PC-3 (cell line): Measurements from ENCODE around the gene PSMD7. TPM values are rescaled to one million over a fixed set of nuclear protein-coding genes. Genes with fewer than 3 reads are reported as not detected.

Experiments
- ATAC-seq: fragments of 200-7000 bp; cut with Tn5 transposase; 2 replicates; pipeline ENCODE4 v1.9.1; 2020; ENCODE audit warnings: mild to moderate bottlenecking, moderate library complexity
- BruUV-seq: library from RNA; stranded (reverse); fragments of 400-500 nt; replicated peaks from 2 replicates; lab custom pipeline; 2021; lab: Mats Ljungman, UMichigan
- CTCF ChIA-PET: fragments of 300-600 bp; sonication (Branson Sonifier 250); formaldehyde crosslinking; loops from one replicate; lab custom pipeline; 2022; ENCODE audit warnings: antibody characterized with exemption; lab: Charles Lee
- POLR2A ChIA-PET: fragments of 300-600 bp; sonication (Branson Sonifier 250); formaldehyde crosslinking; loops from one replicate; lab custom pipeline; 2022; ENCODE audit warnings: antibody characterized with exemption; ENCODE audit not compliant: unreplicated experiment; lab: Charles Lee
- DNase-seq: peaks from one replicate; pipeline ENCODE4 v3.0.0-alpha.2; 2015
- H2AFZ ChIP-seq: fragments of 300-600 bp; sonication (generic); 2 replicates; pipeline ENCODE4 v1.6.0; 2016; ENCODE audit warnings: antibody characterized with exemption, low read length
- H3F3A ChIP-seq: fragments of 300-600 bp; sonication (generic); one replicate; pipeline ENCODE4 v1.6.0; 2017; ENCODE audit warnings: antibody characterized with exemption, low read length, control low read depth, mild to moderate bottlenecking; ENCODE audit not compliant: unreplicated experiment
- H3K27ac ChIP-seq: fragments of 300-600 bp; sonication (generic); 2 replicates; pipeline ENCODE4 v1.5.1; 2016; ENCODE audit warnings: mild to moderate bottlenecking, low read length
- H3K27me3 ChIP-seq: fragments of 300-600 bp; sonication (generic); 2 replicates; pipeline ENCODE4 v1.6.1; 2016; ENCODE audit warnings: low read length, mixed read lengths
- H3K36me3 ChIP-seq: fragments of 300-600 bp; sonication (generic); 2 replicates; pipeline ENCODE4 v1.6.1; 2016; ENCODE audit warnings: low read depth, mixed run types, low read length, mixed read lengths
- H3K4me1 ChIP-seq: fragments of 300-600 bp; sonication (generic); 2 replicates; pipeline ENCODE4 v1.5.1; 2016; ENCODE audit warnings: low read length; ENCODE audit not compliant: insufficient read depth
- H3K4me2 ChIP-seq: fragments of 300-600 bp; sonication (generic); 2 replicates; pipeline ENCODE4 v1.6.0; 2016; ENCODE audit warnings: low read length
- H3K4me3 ChIP-seq: fragments of 300-600 bp; sonication (generic); 2 replicates; pipeline ENCODE4 v1.5.1; 2016; ENCODE audit warnings: mild to moderate bottlenecking, low read length, mixed read lengths
- H3K79me2 ChIP-seq: fragments of 300-600 bp; sonication (generic); 2 replicates; pipeline ENCODE4 v1.6.1; 2017; ENCODE audit warnings: low read length, mixed read lengths
- H3K9ac ChIP-seq: fragments of 300-600 bp; sonication (generic); 2 replicates; pipeline ENCODE4 v1.6.0; 2016; ENCODE audit warnings: mild to moderate bottlenecking, low read length
- H3K9me2 ChIP-seq: fragments of 300-600 bp; sonication (generic); replicated peaks from 2 replicates; pipeline ENCODE4 v1.6.1; 2016; ENCODE audit warnings: mixed run types, low read length, mixed read lengths
- H3K9me3 ChIP-seq: fragments of 300-600 bp; sonication (generic); 2 replicates; pipeline ENCODE4 v1.6.1; 2016; ENCODE audit warnings: low read length, mixed read lengths
- H4K20me1 ChIP-seq: fragments of 300-600 bp; sonication (generic); 2 replicates; pipeline ENCODE4 v1.6.1; 2016; ENCODE audit warnings: low read length, mixed read lengths
- CTCF ChIP-seq: fragments of 300-600 bp; sonication (generic); conservative IDR thresholded peaks from 2 replicates; pipeline ENCODE4 v1.5.1; 2017; ENCODE audit warnings: antibody characterized with exemption, low read depth, mild to moderate bottlenecking, low read length
- EZH2 ChIP-seq: fragments of 300-600 bp; sonication (generic); IDR thresholded peaks from one replicate; pipeline ENCODE4 v1.6.1; 2017; ENCODE audit warnings: antibody characterized with exemption, mild to moderate bottlenecking, low read length; ENCODE audit not compliant: unreplicated experiment
- EZH2phosphoT487 ChIP-seq: fragments of 300-600 bp; sonication (generic); IDR thresholded peaks from 2 replicates; pipeline ENCODE4 v1.6.1; 2018; ENCODE audit warnings: mild to moderate bottlenecking, antibody characterized with exemption, low read length, borderline replicate concordance
- intact Hi-C: fragments of 100-400 bp; cut with micrococcal nuclease; formaldehyde crosslinking; loops from 2 replicates; pipeline ENCODE4 v1.9.0; 2023
- total RNA-seq: library from RNA; depleted of rRNA; stranded (reverse); fragments of >200 nt; gene quantifications from 2 replicates; pipeline ENCODE4 v1.2.3, GENCODE V29; 2014

PSMD7 gene
- total RNA-seq, 1 experiment from 2014 or later = 70.3 TPM

- TF ChIP-seq CTCF (peak; percentile 70), EZH2 (no peak), EZH2phosphoT487 (no peak)
- no peak overlapping the region for H3K4me3 ChIP-seq
- H3K9me3 ChIP-seq = no peaks in the 10 kb centered on the region
- POLR2A ChIA-PET = no interaction called here
- H3K27me3 ChIP-seq = no peaks in the 10 kb centered on the region
- H3K36me3 ChIP-seq = peaks cover 14% of the 10 kb centered on the region
- DNase-seq (peak; percentile 55), ATAC-seq (peak; percentile 48)
- H3K9ac ChIP-seq = no peak overlapping the region
- no peaks in the 10 kb centered on the region for H3K9me2 ChIP-seq
- H4K20me1 ChIP-seq = 0 out of 2 replicates have a peak, but pooled peaks cover 4% of the 10 kb centered on the region
- no peak overlapping the region for H2AFZ ChIP-seq
- no TSS peak for BruUV-seq
- H3K79me2 ChIP-seq = no peaks in the 10 kb centered on the region
- CTCF ChIA-PET = no interaction called here
- no peaks in the 10 kb centered on the region for H3F3A ChIP-seq
- H3K4me2 ChIP-seq = no peak overlapping the region
- intact Hi-C loops = no loop called here
- no peak overlapping the region for H3K27ac ChIP-seq
- H3K4me1 ChIP-seq = no peaks in the 10 kb centered on the region
Measured at GRCh38 chr16:74309789-74310781, 13.5 kb downstream of the PSMD7 start.

GRCh38 chr16:74315059-74315458 is 18.4 kb downstream of the PSMD7 start:
- CTCF ChIA-PET = no interaction called here
- Histone ChIP-seq H3K4me1 (no peaks in the 10 kb centered on the region), H3F3A (no peaks in the 10 kb centered on the region), H3K27ac (no peak overlapping the region), H3K9ac (no peak overlapping the region), H3K4me2 (no peak overlapping the region), H3K79me2 (no peaks in the 10 kb centered on the region), H4K20me1 (no peaks in the 10 kb centered on the region), H3K27me3 (no peaks in the 10 kb centered on the region), H3K9me3 (no peaks in the 10 kb centered on the region), H3K4me3 (no peak overlapping the region), H3K9me2 (no peaks in the 10 kb centered on the region), H3K36me3 (no peaks in the 10 kb centered on the region), H2AFZ (no peak overlapping the region)
- POLR2A ChIA-PET = no interaction called here
- no TSS peak for BruUV-seq
- ATAC-seq (no peak), DNase-seq (no peak)
- TF ChIP-seq EZH2 (no peak), EZH2phosphoT487 (no peak), CTCF (no peak)
- intact Hi-C loops = no loop called here

- BruUV-seq = no TSS peak
- POLR2A ChIA-PET = no interaction called here
- Histone ChIP-seq H2AFZ (no peak overlapping the region), H3K27me3 (no peaks in the 10 kb centered on the region), H3K79me2 (no peaks in the 10 kb centered on the region), H3K4me2 (no peak overlapping the region), H3K27ac (no peak overlapping the region), H3K9me3 (no peaks in the 10 kb centered on the region), H3F3A (no peaks in the 10 kb centered on the region), H3K4me1 (no peaks in the 10 kb centered on the region), H3K36me3 (no peaks in the 10 kb centered on the region), H4K20me1 (no peaks in the 10 kb centered on the region), H3K4me3 (no peak overlapping the region), H3K9me2 (no peaks in the 10 kb centered on the region), H3K9ac (no peak overlapping the region)
- CTCF ChIA-PET = no interaction called here
- intact Hi-C loops = no loop called here
- no peak for TF ChIP-seq EZH2phosphoT487
- TF ChIP-seq EZH2 = no peak
- TF ChIP-seq CTCF = no peak
- no peak for DNase-seq
- ATAC-seq = no peak
Measured at GRCh38 chr16:74320707-74321106, 24.1 kb downstream of the PSMD7 start.
